ENCODE results near the gene GRM4. TPM values are rescaled to one million over a fixed set of nuclear protein-coding genes. Genes with fewer than 3 reads are reported as not detected.
"Not testable (repeated sequence)": the region's sequence is repeated elsewhere in the genome, so short reads cannot be mapped to it uniquely, and the experiment has no call there.

The GRM4 gene
- total RNA-seq, 1 experiment from 2014 or later = 0.96 TPM

- no peak for DNase-seq (ENCODE audit: low spot score)
Observed at GRCh38 chr6:34045771-34046170, 100.1 kb downstream of the GRM4 start.

GRCh38 chr6:34044945-34045595 lies 100.8 kb downstream of the GRM4 start:
- DNase-seq (ENCODE audit: low spot score) = no peak

- no peak for DNase-seq (ENCODE audit: low spot score)
Observed at GRCh38 chr6:34043359-34043758, 102.5 kb downstream of the GRM4 start.

GRCh38 chr6:34041998-34042397 lies 103.9 kb downstream of the GRM4 start:
- not testable (repeated sequence) for DNase-seq (ENCODE audit: low spot score)

- DNase-seq (ENCODE audit: low spot score) = no peak
Observed at GRCh38 chr6:34041385-34041784, 104.5 kb downstream of the GRM4 start.

GRCh38 chr6:34039943-34040342 lies 105.9 kb downstream of the GRM4 start:
- no peak for DNase-seq (ENCODE audit: low spot score)

- DNase-seq (ENCODE audit: low spot score) = no peak
Observed at GRCh38 chr6:34037151-34037550, 108.7 kb downstream of the GRM4 start.

- no peak for DNase-seq (ENCODE audit: low spot score)
Observed at GRCh38 chr6:34036357-34037069, 109.4 kb downstream of the GRM4 start.

GRCh38 chr6:34035704-34036356 lies 110.1 kb downstream of the GRM4 start:
- no peak for DNase-seq (ENCODE audit: low spot score)

GRCh38 chr6:34035161-34035560 lies 110.7 kb downstream of the GRM4 start:
- DNase-seq (ENCODE audit: low spot score) = no peak

GRCh38 chr6:34032856-34033255 lies 113.0 kb downstream of the GRM4 start:
- DNase-seq (ENCODE audit: low spot score) = no peak

- no peak for DNase-seq (ENCODE audit: low spot score)
Observed at GRCh38 chr6:34031625-34032383, 114.1 kb downstream of the GRM4 start.

- DNase-seq (ENCODE audit: low spot score) = no peak
Observed at GRCh38 chr6:34030831-34031624, 114.9 kb downstream of the GRM4 start.

GRCh38 chr6:34029489-34030280 lies 116.2 kb downstream of the GRM4 start:
- no peak for DNase-seq (ENCODE audit: low spot score)

- no peak for DNase-seq (ENCODE audit: low spot score)
Observed at GRCh38 chr6:34028691-34029360, 117.1 kb downstream of the GRM4 start.

GRCh38 chr6:34027939-34028441 lies 117.9 kb downstream of the GRM4 start:
- no peak for DNase-seq (ENCODE audit: low spot score)

- DNase-seq (ENCODE audit: low spot score) = peak; percentile 33
Observed at GRCh38 chr6:34027445-34027936, 118.4 kb downstream of the GRM4 start.

GRCh38 chr6:34025861-34026260 lies 120.0 kb downstream of the GRM4 start:
- DNase-seq (ENCODE audit: low spot score) = no peak

GRCh38 chr6:34025112-34025807 lies 120.6 kb downstream of the GRM4 start:
- DNase-seq (ENCODE audit: low spot score) = no peak

Data from A172 (cell line).